Endothelial cell of umbilical vein (primary cell): ENCODE results near the gene QDPR. TPM values are rescaled to one million over a fixed set of nuclear protein-coding genes. Genes with fewer than 3 reads are reported as not detected.

Experiments used
- BruUV-seq: library from RNA; stranded (reverse); fragments of 400-500 nt; replicated peaks from 2 replicates; lab custom pipeline; 2021; lab: Mats Ljungman, UMichigan
- CTCF ChIA-PET: fragments of 300-600, 350-600 bp; sonication (Branson Sonifier 250); formaldehyde crosslinking; loops from one replicate; lab custom pipeline; 2021; ENCODE audit warnings: antibody characterized with exemption, inconsistent platforms; lab: Charles Lee
- POLR2A ChIA-PET: fragments of 300-600, 350-600 bp; sonication (Branson Sonifier 250); formaldehyde crosslinking; loops from one replicate; lab custom pipeline; 2021; ENCODE audit warnings: antibody characterized with exemption, inconsistent platforms; lab: Charles Lee
- DNase-seq: peaks from one replicate; pipeline ENCODE4 v3.0.0-alpha.2; 2011; ENCODE audit warnings: low read depth, low spot score
- FAIRE-seq: peaks from 2 replicates; lab custom pipeline; 2011; peaks lifted over from hg19 to GRCh38; lab: Jason Lieb, UNC
- H2AFZ ChIP-seq: 2 replicates; pipeline ENCODE4 v1.6.0; 2012; ENCODE audit warnings: low read depth, low read length, control low read depth, inconsistent platforms
- H3K27ac ChIP-seq: 2 replicates; pipeline ENCODE4 v1.5.1; 2011; ENCODE audit warnings: low read depth, mild to moderate bottlenecking, control low read depth, low read length, moderate library complexity; ENCODE audit not compliant: insufficient read depth
- H3K27me3 ChIP-seq, 2 experiments: 2 replicates each; pipeline versions ENCODE4 v1.6.0 to v1.6.1; 2011; ENCODE audit warnings: low read length in 2 of 2, mixed read lengths in 1 of 2; ENCODE audit not compliant: control insufficient read depth in 2 of 2, insufficient read depth in 2 of 2
- H3K36me3 ChIP-seq, 2 experiments: 2 replicates in 1 of 2; 3 replicates in 1 of 2; pipeline ENCODE4 v1.5.1; 2011; ENCODE audit warnings: low read length in 2 of 2, mild to moderate bottlenecking in 1 of 2, moderate library complexity in 1 of 2; ENCODE audit not compliant: control insufficient read depth in 2 of 2, insufficient read depth in 2 of 2; ENCODE audit errors: extremely low read depth in 1 of 2
- H3K4me1 ChIP-seq: 3 replicates; pipeline ENCODE4 v1.5.1; 2011; ENCODE audit warnings: mild to moderate bottlenecking, low read length; ENCODE audit not compliant: control insufficient read depth, insufficient read depth; ENCODE audit errors: extremely low read depth
- H3K4me2 ChIP-seq: 2 replicates; pipeline ENCODE4 v1.6.1; 2011; ENCODE audit warnings: low read length, control low read depth, mixed read lengths; ENCODE audit not compliant: insufficient read depth
- H3K4me3 ChIP-seq, 3 experiments: fragments of 200-600 bp in 1 of 3; sonication (generic), shearing (Covaris generic) in 1 of 3; replicated peaks in 1 of 3; 2 replicates each; pipeline ENCODE4 v1.5.1; 2011 to 2016; ENCODE audit warnings: control low read depth in 3 of 3, low read length in 3 of 3, mild to moderate bottlenecking in 2 of 3, inconsistent platforms in 1 of 3, low read depth in 1 of 3, moderate library complexity in 1 of 3; ENCODE audit not compliant: insufficient read depth in 1 of 3
- H3K79me2 ChIP-seq: 2 replicates; pipeline ENCODE4 v1.6.0; 2012; ENCODE audit warnings: low read length, inconsistent platforms; ENCODE audit not compliant: control insufficient read depth, insufficient read depth
- H3K9ac ChIP-seq: replicated peaks from 2 replicates; pipeline ENCODE3; 2011; ENCODE audit warnings: low read length, control low read depth; ENCODE audit not compliant: insufficient read depth; ENCODE audit errors: extremely low read depth
- H3K9me1 ChIP-seq: replicated peaks from 3 replicates; pipeline ENCODE4 v1.6.0; 2011; ENCODE audit warnings: mild to moderate bottlenecking, low read length; ENCODE audit not compliant: control insufficient read depth, insufficient read depth; ENCODE audit errors: extremely low read depth
- H3K9me3 ChIP-seq: replicated peaks from 2 replicates; pipeline ENCODE4 v1.5.1; 2012; ENCODE audit warnings: low read length, inconsistent platforms; ENCODE audit not compliant: control insufficient read depth, insufficient read depth
- H4K20me1 ChIP-seq: replicated peaks from 2 replicates; pipeline ENCODE3; 2011; ENCODE audit warnings: mild to moderate bottlenecking, low read length; ENCODE audit not compliant: control insufficient read depth, insufficient read depth; ENCODE audit errors: extremely low read depth
- EZH2 ChIP-seq: IDR thresholded peaks from 2 replicates; pipeline ENCODE4 v1.6.1; 2012; ENCODE audit warnings: borderline replicate concordance, low read depth, mild to moderate bottlenecking, moderate library complexity, low read length, inconsistent platforms; ENCODE audit not compliant: severe bottlenecking
- FOS ChIP-seq: IDR thresholded peaks from 2 replicates; pipeline ENCODE4 v1.6.1; 2011; ENCODE audit warnings: mild to moderate bottlenecking, low read length, moderate library complexity, borderline replicate concordance; ENCODE audit not compliant: insufficient read depth
- GATA2 ChIP-seq: IDR thresholded peaks from 2 replicates; pipeline ENCODE4 v1.7.0; 2011; ENCODE audit warnings: low read depth, mild to moderate bottlenecking, moderate library complexity, mixed read lengths, low read length; ENCODE audit not compliant: insufficient read length, insufficient read depth
- JUN ChIP-seq: IDR thresholded peaks from 2 replicates; pipeline ENCODE4 v1.6.1; 2011; ENCODE audit warnings: borderline replicate concordance, low read depth; ENCODE audit not compliant: insufficient read length, insufficient read depth
- MYC ChIP-seq: IDR thresholded peaks from one replicate; pipeline ENCODE4 v1.6.1; 2011; ENCODE audit warnings: mild to moderate bottlenecking, low read depth, low read length
- POLR2A ChIP-seq: IDR thresholded peaks from 2 replicates; pipeline ENCODE4 v1.6.1; 2012; ENCODE audit warnings: low read depth, mild to moderate bottlenecking, control low read depth, low read length
- POLR2AphosphoS5 ChIP-seq: IDR thresholded peaks from 2 replicates; pipeline ENCODE4 v1.6.1; 2012; ENCODE audit warnings: low read depth, mild to moderate bottlenecking, control low read depth, low read length, moderate library complexity; ENCODE audit not compliant: insufficient read depth
- dilution Hi-C: fragments of 300-500 bp; cut with MboI; formaldehyde crosslinking; loops from one replicate; pipeline ENCODE4 v1.15.0; 2019; ENCODE audit warnings: low sequenced_read_pairs; ENCODE audit not compliant: extremely low pct_ligation_motif_present
- intact Hi-C: fragments of 100-400 bp; cut with micrococcal nuclease; formaldehyde crosslinking; loops from one replicate; pipeline ENCODE4 v1.10.0; 2022
- polyA plus RNA-seq, 4 experiments: library from polyadenylated mRNA; depleted of rRNA in 3 of 4; stranded (reverse) in 3 of 4; unstranded in 1 of 4; fragments of >200 nt; gene quantifications; 2 replicates each; pipeline versions ENCODE4 v1.2.1 to v1.2.3, GENCODE V29; 2011 to 2012; ENCODE audit warnings: missing spikeins in 1 of 4
- total RNA-seq: library from RNA; stranded (reverse); gene quantifications from 2 replicates; pipeline ENCODE4 v1.2.3, GENCODE V29; 2021
- TF ChIP-seq, protein P1 (sequence below): IDR thresholded peaks from 2 replicates; pipeline ENCODE4 v1.6.1; 2011; ENCODE audit not compliant: insufficient read depth, insufficient read length
- TF ChIP-seq, protein P2 (sequence below), 2 donors: IDR thresholded peaks; 1 replicate in 1 of 2; 2 replicates in 1 of 2; pipeline ENCODE4 v1.5.1; 2011; ENCODE audit warnings: low read length in 2 of 2, mild to moderate bottlenecking in 2 of 2, moderate library complexity in 2 of 2, control low read depth in 1 of 2, inconsistent platforms in 1 of 2, low read depth in 1 of 2; ENCODE audit not compliant: insufficient read depth in 1 of 2; ENCODE audit errors: extremely low read depth in 1 of 2

Gene QDPR
- total and polyA plus RNA-seq, 2 donors (not counting 3 experiments of a cell fraction or from before 2014, with no cell fraction given): 20.5 to 20.9 TPM

DNA sequence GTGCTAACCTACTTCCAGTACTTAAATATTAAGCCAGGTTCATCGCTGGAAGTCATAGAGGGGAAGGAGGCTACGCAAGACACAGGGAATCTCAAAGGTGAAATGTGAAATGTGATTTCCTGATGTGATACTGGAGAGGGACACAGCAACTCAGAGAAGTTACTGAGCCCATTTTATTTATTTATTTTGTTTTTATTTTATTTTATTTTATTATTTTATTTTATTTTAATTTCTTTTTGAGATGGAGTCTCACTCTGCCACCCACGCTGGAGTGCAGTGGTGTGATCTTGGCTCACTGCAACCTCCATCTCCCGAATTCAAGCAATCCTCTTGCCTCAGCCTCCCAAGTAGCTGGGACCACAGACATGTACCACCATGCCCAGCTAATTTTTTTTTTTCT lies 22.8 kb upstream of the QDPR start:
- Histone ChIP-seq H3K4me3 (no peak overlapping the region), H2AFZ (no peak overlapping the region), H3K4me2 (no peak overlapping the region), H3K9me1 (no peaks in the 10 kb centered on the region), H3K36me3 (no peaks in the 10 kb centered on the region), H3K4me1 (no peaks in the 10 kb centered on the region), H3K9ac (no peak overlapping the region), H4K20me1 (no peaks in the 10 kb centered on the region), H3K9me3 (no peaks in the 10 kb centered on the region), H3K27ac (no peak overlapping the region), H3K79me2 (no peaks in the 10 kb centered on the region), H3K27me3 (no peaks in the 10 kb centered on the region)
- intact Hi-C loops (no loop called here), dilution Hi-C loops (no loop called here)
- FAIRE-seq (no peak), DNase-seq (no peak)
- no TSS peak for BruUV-seq
- TF ChIP-seq FOS (no peak), EZH2 (no peak), MYC (no peak), JUN (no peak), GATA2 (no peak), POLR2AphosphoS5 (no peak), POLR2A (no peak)
- TF ChIP-seq, protein P1, sequence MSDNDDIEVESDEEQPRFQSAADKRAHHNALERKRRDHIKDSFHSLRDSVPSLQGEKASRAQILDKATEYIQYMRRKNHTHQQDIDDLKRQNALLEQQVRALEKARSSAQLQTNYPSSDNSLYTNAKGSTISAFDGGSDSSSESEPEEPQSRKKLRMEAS: no peak
- TF ChIP-seq, protein P2, sequence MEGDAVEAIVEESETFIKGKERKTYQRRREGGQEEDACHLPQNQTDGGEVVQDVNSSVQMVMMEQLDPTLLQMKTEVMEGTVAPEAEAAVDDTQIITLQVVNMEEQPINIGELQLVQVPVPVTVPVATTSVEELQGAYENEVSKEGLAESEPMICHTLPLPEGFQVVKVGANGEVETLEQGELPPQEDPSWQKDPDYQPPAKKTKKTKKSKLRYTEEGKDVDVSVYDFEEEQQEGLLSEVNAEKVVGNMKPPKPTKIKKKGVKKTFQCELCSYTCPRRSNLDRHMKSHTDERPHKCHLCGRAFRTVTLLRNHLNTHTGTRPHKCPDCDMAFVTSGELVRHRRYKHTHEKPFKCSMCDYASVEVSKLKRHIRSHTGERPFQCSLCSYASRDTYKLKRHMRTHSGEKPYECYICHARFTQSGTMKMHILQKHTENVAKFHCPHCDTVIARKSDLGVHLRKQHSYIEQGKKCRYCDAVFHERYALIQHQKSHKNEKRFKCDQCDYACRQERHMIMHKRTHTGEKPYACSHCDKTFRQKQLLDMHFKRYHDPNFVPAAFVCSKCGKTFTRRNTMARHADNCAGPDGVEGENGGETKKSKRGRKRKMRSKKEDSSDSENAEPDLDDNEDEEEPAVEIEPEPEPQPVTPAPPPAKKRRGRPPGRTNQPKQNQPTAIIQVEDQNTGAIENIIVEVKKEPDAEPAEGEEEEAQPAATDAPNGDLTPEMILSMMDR (IDR thresholded peaks at IDR 0.05; ENCODE audit: extremely low read depth in 1 of 2, insufficient read depth in 1 of 2, low read depth in 1 of 2, low read length in 2 of 2): no peak
- POLR2A ChIA-PET: no interaction called here
- CTCF ChIA-PET: interaction anchor here (1.4 kb wide), 1 partner anchor 14 kb away, joined by 3 read pairs; no protein-coding TSS in a partner anchor
